Omental fat pad (tissue), 4 donors: ENCODE results near the gene DAO. TPM values are rescaled to one million over a fixed set of nuclear protein-coding genes. Genes with fewer than 3 reads are reported as not detected.
"Not testable (repeated sequence)": the region's sequence is repeated elsewhere in the genome, so short reads cannot be mapped to it uniquely, and the experiment has no call there.

Experiments
- ATAC-seq: fragments of 150-250 bp; one replicate; pipeline ENCODE4 v1.9.1; 2016; ENCODE audit warnings: mild to moderate bottlenecking, moderate library complexity; ENCODE audit not compliant: low FRiP score
- DNase-seq: peaks from one replicate; pipeline ENCODE4 v3.0.0-alpha.2; 2019; ENCODE audit warnings: low spot score
- total RNA-seq, 4 donors: library from RNA; depleted of rRNA; stranded (reverse); fragments of >200 nt; gene quantifications; one replicate each; pipeline ENCODE4 v1.1.0, GENCODE V29; 2016
- TF ChIP-seq, protein P1 (sequence below), 3 donors: fragments of 450-650 bp; IDR thresholded peaks; one replicate each; pipeline ENCODE4 v1.5.1; 2016 to 2017; ENCODE audit warnings: antibody characterized with exemption in 3 of 3, mild to moderate bottlenecking in 3 of 3, moderate library complexity in 2 of 3

Gene DAO
- total RNA-seq, 4 donors from 2014 or later, result not detected

DNA sequence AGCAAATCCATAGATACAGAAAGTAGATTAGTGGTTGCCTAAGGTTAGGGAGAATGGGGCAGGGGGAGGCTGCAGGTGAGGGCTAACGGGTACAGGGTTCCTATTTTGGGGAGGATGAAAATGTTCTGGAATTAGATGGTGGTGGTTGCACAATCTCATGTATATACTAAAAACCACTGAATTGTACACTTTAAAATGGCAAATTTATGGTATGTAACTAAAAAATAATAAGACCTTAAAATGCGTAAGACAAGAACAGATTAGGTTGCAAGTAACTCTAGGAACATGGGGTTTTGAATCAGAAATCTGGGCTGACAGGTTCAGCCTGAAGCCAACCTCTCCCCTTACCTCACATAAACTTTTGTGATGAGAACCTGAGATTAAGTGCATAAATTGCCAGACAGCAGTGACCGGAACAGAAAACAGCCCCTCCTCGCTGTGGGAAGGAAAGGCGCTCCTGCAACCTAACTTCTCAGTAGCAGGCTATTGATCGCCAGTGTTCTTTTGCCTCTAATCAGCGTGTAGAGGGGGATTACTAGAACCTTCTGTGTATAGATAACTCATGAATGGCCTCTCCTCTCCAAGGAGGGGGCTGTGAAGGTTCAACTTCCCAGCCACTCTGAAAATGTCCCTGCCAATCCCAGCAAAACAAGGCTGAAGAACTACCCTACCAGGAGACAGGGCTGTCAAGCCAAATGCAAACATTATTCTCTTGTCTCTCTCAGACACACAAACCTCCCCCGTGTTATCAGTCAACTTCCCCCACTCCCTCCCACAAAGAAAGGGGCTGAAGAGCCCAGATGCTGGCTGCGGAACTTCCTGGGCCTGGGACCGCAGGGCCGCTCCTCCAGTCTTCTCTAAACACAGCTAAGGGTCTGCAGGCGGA lies 24.4 kb upstream of the DAO start:
- no peak for DNase-seq
- TF ChIP-seq, protein P1, sequence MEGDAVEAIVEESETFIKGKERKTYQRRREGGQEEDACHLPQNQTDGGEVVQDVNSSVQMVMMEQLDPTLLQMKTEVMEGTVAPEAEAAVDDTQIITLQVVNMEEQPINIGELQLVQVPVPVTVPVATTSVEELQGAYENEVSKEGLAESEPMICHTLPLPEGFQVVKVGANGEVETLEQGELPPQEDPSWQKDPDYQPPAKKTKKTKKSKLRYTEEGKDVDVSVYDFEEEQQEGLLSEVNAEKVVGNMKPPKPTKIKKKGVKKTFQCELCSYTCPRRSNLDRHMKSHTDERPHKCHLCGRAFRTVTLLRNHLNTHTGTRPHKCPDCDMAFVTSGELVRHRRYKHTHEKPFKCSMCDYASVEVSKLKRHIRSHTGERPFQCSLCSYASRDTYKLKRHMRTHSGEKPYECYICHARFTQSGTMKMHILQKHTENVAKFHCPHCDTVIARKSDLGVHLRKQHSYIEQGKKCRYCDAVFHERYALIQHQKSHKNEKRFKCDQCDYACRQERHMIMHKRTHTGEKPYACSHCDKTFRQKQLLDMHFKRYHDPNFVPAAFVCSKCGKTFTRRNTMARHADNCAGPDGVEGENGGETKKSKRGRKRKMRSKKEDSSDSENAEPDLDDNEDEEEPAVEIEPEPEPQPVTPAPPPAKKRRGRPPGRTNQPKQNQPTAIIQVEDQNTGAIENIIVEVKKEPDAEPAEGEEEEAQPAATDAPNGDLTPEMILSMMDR (IDR thresholded peaks at IDR 0.05), result no peak

DNA sequence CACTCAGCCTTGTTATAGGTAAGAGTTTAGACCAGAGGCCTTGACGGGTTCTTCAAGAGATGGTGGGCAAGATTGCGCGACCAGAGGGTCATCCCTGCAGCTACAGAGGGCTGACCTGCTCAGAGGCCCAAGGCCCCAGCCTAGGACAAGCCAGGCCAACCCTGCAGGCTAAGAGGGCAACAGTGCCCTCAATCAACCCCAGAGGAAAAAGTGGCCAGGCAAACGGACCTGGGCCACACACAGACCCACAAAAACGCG lies 23.8 kb upstream of the DAO start:
- DNase-seq (no peak), ATAC-seq (no peak)
- TF ChIP-seq, protein P1 (IDR thresholded peaks at IDR 0.05), result no peak

More for the DNA sequence above, 24.4 kb upstream of the DAO start:
- ATAC-seq, result no peak

DNA sequence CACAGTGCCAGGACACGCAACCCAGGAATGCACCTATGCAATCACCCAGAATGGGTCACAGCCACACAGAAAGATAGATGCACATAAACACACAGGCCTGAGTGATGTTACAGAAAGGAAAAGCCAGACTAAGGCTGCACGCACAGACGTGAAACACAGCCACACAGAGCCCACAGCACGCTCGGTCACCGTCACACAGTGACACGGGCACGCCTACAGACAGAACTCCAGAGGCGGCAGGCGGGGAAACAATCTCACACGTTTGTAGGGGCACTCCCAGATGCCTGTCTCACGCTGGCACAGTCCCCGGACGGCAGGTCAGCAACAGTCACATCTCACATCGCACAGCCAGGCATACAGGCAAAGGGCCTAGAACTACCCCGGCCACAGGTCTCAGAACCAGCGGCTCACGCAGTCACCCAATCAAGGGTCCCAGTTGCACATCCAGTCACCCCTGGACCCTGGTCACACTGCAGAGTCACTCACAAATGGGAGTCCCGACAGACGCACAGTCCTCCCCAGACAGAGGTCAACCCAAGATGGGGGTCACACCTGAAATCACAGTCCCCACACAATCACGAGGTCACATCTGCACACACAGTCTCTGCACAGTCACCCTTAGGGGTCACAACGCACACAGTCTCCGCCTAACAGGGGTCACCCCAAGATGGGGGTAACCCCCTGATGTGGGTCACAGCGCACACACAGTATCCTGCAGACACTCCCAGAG lies 23.3 kb upstream of the DAO start:
- ATAC-seq (peak; percentile 27), DNase-seq (no peak)
- TF ChIP-seq, protein P1 (IDR thresholded peaks at IDR 0.05), result no peak

DNA sequence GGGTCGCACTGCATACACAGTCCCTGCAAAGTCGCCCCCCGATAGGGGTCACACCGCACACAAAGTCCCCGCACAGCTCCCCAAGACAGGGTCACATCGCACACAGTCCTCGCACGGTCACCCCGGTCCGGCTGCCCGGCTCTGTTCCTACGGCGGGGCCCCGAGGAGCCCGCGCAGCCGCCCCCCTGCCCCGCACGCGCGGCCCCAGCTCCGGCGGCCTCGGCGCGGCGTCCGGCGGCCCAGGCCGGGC lies 22.8 kb upstream of the DAO start:
- TF ChIP-seq, protein P1 (IDR thresholded peaks at IDR 0.05), result no peak
- DNase-seq (no peak), ATAC-seq (peak; percentile 6)

DNA sequence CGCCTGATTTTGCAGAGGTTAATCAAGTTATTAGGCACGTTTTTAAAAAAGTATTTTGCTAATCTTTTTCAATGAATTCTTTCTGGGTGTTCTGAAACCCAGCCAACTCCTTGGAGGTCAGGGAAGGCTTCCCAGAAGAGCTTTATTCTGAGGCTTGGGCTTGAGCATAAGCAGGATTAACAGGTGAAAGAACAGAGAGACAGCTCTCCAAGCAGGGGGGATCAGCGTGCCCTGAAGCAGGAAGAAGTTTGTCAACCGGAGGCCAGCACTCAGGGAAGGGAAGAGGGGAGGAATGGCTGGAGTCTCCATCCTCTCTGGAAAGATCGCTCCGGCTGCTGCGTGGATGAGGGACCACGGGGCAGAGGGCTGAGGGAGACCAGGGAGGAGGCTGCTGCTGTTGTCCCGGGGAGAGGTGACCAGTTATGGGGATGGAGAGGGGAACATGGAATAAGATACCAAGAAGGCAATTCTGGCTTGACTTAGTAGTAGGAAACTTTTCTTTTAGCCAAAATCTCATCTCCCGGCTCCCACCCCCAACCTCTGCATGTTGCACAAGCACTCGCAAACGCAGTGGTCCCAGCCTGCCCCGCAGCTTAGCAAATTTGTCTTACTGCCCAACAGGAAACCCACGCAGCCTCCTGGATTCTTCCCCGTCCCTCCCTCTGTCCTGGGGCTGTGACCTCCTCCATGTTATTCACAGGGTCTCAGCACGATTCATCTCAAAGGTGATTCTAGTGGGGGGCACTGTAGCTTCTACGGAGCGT lies 21.4 kb upstream of the DAO start:
- ATAC-seq, result no peak
- TF ChIP-seq, protein P1 (IDR thresholded peaks at IDR 0.05), result no peak
- DNase-seq, result no peak

DNA sequence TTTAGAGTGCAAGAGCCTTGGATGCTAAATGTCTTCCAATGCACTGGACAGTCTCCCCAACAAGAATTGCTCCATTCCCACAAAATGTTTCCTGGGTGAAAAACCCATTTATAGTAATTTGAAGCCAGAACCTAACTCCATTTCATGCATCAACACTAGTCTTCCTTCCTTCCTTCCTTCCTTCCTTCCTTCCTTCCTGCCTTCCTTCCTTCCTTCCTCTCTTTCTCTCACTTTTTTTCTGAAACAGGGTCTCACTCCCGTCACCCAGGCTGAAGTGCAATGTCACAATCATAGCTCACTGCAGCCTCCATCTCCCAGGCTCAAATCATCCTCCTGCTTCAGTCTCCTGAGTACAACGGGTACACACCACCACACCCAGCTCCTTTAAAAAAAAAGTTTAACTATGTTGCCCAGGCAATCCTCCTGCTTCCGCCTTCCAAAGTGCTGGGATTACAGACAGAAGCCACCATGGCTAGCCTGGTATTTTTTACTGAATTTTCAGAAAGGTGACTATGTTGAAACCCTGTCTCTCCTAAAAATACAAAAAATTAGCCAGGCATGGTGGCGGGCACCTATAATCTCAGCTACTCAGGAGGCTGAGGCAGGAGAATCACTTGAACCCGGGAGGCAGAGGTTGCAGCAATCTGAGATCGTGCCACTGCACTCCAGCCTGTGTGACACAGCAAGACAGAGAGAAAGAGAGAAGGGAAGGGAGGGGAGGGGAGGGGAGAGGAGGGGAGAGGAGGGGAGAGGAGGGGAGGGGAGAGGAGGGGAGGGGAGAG lies 20.6 kb upstream of the DAO start:
- not testable (repeated sequence) for DNase-seq, ATAC-seq

DNA sequence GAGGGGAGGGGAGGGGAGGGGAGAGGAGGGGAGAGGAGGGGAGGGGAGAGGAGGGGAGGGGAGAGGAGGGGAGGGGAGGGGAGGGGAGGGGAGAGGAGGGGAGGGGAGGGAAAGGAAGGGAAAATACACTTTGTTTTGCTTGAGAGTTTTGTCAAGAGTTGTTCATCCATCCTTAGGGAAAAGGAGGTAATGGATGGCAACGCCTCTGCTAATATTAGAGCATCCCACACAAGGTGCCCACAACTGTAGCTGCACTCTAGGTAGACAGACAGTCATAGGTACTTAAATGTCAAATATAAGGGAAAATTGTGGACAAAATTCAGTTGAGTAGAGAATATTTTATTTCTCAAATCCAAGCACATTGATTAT lies 20.0 kb upstream of the DAO start:
- ATAC-seq (no peak), DNase-seq (no peak)
- TF ChIP-seq, protein P1 (IDR thresholded peaks at IDR 0.05), result no peak
